HuH-7.5 (cell line): ENCODE measurements around the gene CPS1.

Source experiments
- DNase-seq: peaks from one replicate; pipeline ENCODE4 v3.0.0; 2011; ENCODE audit warnings: low spot score

The CPS1 gene

DNA sequence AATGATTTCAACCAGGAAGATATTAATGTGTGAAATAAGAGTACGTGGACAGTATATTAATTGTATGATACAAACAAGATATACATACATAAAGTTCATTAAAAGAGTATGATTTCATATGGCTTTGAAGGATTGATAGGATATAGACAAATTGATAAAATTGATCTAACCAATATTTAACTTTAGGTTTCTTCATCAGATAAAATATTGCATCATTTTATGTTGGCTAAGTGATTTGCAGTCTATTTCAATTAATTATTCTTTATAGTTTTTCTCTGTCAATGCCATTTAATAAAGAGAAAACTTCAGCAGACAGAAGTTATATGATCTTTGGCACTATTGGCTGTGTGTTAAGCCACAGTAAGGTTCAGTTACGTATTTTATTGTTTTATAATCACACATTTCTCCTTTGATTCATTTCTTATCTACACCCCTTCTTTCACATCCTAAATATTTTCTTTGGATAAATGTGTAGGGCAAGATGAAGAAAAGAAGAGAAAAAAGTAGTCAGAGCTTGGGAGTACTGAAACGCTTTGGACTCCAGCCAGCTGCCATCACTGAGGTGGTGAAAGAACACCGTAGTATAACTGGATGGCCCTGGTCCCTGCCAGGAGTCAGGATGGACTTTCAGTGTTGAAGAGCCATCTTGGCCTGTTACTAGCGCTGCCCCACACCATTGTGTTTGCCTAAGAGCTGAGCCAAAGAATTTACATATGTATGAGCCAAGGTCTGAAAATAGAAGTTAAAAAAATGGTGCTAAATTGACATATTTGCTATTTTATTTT lies 9.8 kb upstream of the CPS1 start:
- no peak for DNase-seq

- DNase-seq: no peak
These were observed 8.4 kb upstream of the CPS1 start for GRCh38 chr2:210548031-210548430.

GRCh38 chr2:210548878-210549384 lies 7.5 kb upstream of the CPS1 start:
- DNase-seq: no peak

DNA sequence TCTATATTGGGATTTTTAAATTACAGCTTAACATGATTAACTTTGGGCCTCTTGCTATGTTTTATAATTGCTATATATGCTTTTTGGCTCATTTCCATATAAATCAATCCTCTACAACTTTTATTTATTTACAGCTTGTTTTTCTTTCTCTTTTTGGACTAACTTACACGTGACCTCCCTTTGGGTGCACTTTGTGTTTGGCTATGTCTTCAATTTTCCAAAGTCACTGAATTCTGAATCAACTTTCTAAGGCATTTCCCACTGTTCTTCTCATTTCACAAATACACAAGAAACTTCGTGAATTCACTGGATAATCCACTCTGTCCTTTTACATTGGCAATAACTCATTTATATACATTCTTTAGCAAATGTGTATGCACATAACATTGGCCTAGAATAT lies 5.4 kb upstream of the CPS1 start:
- no peak for DNase-seq

DNA sequence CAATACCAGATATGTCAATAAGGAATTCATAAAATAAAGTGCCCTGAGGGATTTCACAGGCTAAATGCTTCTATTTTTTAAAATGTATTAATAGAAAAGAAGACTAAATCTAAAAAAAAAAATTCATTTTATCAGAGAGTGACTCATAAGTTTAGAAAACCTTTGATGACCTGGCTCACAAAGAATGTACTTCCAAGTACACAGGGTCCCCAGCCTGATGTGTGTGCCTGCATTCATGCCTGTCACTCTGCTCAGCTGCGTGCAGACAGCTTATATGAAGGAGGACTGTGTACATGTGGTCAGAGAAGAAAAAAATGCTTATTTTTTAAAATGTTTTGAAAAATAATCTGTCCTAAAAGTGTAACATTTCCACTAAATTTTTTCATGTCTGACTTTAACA lies 3.0 kb upstream of the CPS1 start:
- DNase-seq: no peak

- DNase-seq: no peak
These were observed 844 bp upstream of the CPS1 start for GRCh38 chr2:210555555-210555954.

DNA sequence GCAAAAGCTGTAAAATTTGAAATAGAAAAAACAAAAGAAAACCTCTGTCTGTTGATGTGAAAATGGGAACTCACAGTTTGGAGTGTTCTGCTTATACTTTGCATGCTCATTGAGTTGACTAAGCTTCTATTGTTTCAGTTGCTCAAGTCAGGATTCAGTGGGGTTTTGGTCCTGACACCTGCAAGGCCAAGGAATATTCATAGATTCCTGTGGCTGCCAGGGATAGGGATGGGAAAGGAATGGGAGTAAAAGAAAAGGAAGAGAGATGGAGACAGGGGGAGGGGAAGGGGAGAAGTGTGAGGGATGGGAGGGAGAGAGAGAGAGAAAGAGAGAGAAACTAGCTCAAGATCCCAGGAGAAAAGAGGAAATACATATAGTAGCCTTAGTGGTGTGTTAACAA lies 1.3 kb downstream of the CPS1 start:
- DNase-seq: no peak

DNA sequence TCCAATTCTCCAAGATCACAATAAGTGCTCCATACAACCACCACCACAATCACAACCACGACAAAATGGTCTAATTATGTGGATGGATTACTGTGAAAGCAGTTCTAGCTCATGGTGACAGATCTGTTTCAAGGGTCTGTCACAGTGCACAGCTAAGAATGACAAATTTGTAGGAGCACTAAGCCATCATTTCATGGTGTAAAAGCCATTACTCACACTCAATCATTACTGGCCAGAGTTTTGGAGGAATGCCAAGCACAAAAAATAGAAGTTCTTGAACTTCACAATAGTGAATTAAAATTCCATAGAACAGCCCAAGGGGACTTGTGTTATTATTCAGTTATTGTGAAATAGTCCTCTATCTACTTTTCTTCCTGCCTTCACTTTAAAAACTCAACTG lies 2.3 kb downstream of the CPS1 start:
- DNase-seq: no peak

DNA sequence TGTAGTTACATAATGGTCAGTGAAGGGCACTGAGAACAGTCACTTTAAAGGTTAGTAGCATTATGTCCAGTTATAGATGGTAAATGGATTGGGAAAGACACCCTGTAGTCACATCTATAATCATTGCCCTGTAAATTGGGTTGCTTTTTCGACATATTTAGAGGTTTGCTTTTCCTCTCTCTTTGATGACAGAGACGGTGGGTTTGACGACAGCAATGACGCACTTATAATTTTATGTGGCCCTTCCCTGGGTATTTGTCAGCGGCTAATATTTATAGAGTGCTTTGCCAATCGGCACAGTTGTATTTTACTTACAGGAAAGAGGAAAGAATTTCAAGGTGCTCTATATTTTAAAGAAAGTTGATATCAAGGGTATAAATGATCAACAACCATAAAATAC lies 2.8 kb downstream of the CPS1 start:
- no peak for DNase-seq

DNA sequence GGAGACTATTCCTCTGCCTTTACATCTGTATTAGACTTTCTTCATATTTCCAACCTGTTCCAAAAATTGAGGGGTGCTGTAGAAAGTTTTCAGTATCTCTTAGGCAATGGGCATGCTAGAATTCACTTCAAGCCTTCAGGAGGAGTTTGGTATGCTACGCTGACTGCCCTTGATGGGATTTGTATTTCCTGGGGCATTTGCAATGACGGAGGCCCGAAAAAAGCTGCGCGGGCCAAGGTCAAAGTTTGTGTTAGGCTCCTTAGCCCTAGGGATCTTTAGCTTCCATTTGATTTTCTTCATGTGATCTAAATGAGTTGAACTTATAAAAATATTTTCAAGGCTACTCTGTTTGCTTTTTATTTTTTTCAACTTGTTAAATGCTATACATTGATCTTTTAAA lies 5.1 kb downstream of the CPS1 start:
- DNase-seq: no peak

DNA sequence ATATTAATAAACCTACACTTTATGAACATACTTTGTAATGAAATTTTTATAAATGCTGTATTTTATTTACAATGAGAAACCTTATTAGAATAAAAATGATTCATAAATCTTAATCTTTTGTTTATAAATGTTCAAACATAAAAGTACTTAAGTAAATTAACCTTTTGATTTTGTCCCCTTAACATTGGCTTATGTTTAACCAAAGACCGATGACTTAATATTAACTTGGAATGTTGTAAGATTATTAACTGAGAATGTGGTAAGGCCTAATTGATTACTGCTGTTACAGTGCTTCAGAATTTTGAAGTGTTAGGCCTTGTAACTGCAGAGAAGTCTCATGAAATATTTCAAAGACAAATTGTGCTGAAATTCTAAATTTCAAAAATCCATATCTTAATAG lies 5.7 kb downstream of the CPS1 start:
- DNase-seq: no peak

DNA sequence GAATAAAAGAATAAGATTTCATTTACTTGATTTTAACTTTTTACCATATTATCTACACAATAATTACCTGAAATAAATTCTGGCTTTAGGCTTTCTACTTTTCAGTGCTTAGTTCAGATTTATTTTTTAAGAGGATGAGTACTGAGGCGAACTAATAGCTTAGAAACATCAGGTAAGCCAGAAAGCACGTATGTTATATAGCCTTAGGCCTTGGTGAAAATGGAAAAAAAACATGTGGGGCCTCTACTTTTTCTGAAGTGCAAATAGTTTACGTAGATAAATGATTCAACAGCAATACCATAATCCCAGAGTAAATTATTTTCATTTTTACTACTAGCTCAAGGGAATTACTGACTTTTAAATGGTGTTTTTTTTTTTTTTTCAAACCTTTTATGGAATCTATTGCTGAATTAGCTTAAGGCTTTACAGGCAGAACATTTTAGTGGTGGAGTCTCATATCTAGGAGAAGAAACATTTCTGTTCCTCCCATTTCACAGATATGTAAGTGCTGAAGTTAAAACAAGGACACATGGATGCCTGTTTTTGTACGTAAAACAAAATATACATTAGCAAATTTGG lies 6.2 kb downstream of the CPS1 start:
- DNase-seq: no peak

- DNase-seq: no peak
These were observed 10.9 kb downstream of the CPS1 start for GRCh38 chr2:210567279-210567678.

- no peak for DNase-seq
These were observed 11.7 kb downstream of the CPS1 start for GRCh38 chr2:210568108-210568507.

DNA sequence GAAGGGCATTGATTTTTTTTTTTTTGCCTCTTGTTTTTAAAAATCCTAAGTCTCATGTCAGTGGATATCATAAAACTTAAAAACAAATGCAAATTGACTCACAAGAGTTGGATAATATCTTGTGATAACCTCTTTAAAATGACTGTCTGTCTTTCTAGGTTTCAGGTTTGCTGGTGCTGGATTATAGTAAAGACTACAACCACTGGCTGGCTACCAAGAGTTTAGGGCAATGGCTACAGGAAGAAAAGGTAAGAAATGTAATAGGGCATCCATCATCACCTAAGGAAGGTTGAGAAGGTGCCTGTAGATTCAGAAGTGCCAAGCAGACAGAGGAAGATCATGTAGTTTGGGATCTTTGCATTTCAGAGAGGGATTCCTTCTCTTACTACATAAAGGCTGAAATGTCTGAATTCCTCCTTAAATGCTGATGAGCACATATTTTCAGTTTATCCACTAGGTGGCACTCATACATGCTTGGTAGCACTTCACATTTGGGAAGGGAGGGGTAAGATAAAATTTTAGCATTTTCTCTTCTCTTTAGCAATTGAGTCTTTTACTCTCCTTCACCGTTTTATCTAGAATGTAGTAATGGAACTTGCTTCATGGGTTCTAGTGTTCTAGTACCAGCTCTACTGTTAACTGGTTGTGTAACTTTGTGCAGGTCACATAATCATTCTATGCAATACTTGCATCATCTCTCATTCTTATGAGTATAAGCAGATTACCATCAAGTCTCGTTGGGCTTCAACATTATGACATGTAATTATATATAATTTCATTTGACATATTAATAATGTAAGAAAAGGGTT lies 21.1 kb downstream of the CPS1 start:
- DNase-seq: peak; percentile 10

GRCh38 chr2:210584834-210585233 lies 28.4 kb downstream of the CPS1 start:
- no peak for DNase-seq

DNA sequence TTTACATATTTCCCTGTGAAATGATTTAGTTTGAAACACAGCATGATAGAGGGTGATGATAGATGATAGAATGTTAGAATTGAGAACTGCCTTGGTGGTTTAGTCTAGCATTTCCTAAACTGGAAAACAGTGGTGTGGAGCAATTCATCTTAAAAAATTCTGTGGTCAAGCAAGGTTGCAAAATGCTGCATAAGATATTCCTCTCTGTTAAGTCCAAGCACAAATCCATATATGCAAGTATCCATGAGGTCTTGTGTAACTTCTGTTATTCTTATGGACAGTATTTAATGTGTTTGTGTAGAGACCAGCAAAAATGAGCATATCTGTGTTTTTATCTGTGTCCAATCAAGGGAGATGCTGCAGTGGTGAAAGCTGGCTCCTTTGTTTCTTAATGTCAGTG lies 30.0 kb downstream of the CPS1 start:
- DNase-seq: no peak

DNA sequence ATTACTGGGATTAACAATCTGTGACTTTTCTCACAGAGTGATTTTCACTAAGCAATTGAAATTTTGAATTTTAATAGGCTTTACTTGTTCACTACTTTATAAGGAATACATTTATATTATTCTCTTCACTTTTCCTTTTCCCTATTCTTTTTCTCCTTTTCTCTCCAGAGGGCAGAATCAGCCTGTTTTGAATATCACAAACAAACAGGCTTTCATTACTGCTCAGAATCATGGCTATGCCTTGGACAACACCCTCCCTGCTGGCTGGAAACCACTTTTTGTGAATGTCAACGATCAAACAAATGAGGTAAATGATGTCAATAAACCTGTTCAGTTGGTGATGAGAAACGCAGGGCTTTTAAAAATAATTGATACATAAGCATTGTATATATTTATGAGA lies 35.3 kb downstream of the CPS1 start:
- no peak for DNase-seq

DNA sequence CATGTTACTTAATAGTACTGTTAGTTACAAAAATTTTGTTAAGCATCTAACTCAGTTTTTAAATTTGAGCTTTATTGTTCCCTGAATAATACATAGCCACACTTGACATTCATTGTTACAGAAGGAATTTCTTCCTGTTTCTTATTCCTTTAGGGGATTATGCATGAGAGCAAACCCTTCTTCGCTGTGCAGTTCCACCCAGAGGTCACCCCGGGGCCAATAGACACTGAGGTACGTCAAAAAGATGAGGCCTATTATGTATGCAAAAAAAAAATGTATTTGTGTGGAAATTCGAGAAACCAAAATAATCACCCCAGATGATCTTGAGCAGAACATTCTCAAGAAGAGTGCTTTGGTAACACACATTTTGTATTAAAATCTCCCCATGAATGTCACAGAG lies 36.3 kb downstream of the CPS1 start:
- DNase-seq: no peak

DNA sequence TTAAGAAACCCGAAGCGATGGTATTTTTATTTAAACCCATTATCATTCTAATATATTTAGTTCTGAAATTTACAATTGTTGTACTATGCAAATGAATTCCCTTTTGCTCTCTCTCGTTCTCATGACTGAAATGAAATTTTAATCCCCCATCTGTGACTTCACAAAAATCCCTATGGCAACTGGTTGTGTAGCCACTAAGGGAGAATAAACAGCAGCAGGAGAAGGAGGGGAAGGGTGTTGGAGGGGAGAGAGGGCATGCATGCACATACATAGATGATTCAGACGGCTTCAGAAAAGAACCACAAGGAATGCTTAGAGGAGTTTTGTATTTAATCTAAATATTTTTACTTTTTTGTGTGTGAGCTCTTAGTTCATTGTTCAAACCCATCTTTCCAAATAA lies 36.8 kb downstream of the CPS1 start:
- DNase-seq: no peak

GRCh38 chr2:210598219-210598618 lies 41.8 kb downstream of the CPS1 start:
- DNase-seq: no peak

DNA sequence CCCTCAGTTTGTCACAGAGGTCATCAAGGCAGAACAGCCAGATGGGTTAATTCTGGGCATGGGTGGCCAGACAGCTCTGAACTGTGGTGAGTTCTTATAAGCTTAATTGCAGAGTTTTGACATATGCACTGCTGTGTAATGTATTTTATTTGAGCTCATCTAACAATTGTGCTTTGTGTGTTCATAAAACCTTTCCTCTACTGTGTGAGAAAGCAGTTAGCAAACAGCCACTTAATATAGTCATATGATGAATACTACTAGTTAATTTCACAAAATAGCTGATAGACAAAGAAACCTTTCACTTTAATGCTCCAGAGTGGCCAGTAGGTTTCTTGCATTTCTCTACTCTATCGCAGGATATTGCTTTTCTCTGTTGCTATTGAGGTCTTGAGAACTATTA lies 43.1 kb downstream of the CPS1 start:
- no peak for DNase-seq

- no peak for DNase-seq
These were observed 48.3 kb downstream of the CPS1 start for GRCh38 chr2:210604666-210605065.
